Transverse colon (tissue), 4 donors: ENCODE measurements around the gene FXYD5. TPM values are rescaled to one million over a fixed set of nuclear protein-coding genes. Genes with fewer than 3 reads are reported as not detected.

Experiments used
- DNase-seq: peaks from one replicate; pipeline ENCODE4 v3.0.0-alpha.2; 2019
- H3K27ac ChIP-seq, 4 donors: fragments of 200-600 bp; sonication (generic); 2 replicates each; pipeline ENCODE4 v1.5.1; 2016 to 2018; ENCODE audit warnings: inconsistent platforms in 4 of 4
- H3K27me3 ChIP-seq: fragments of 200-600 bp; sonication (generic); 2 replicates; pipeline ENCODE4 v1.5.1; 2017; ENCODE audit warnings: inconsistent platforms
- H3K36me3 ChIP-seq, 4 donors: fragments of 200-600 bp; sonication (generic); 2 replicates each; pipeline ENCODE4 v1.5.1; 2017 to 2019; ENCODE audit warnings: inconsistent platforms in 4 of 4
- H3K4me1 ChIP-seq, 4 donors: fragments of 200-600 bp; sonication (generic); 2 replicates each; pipeline ENCODE4 v1.5.1; 2017 to 2020; ENCODE audit warnings: inconsistent platforms in 4 of 4
- H3K4me3 ChIP-seq, 4 donors: fragments of 200-600 bp; sonication (generic); 1 replicate in 1 of 4; 2 replicates in 3 of 4; pipeline versions ENCODE4 v1.5.1 to v1.6.1; 2017 to 2019; ENCODE audit warnings: inconsistent platforms in 4 of 4
- H3K9me3 ChIP-seq, 2 donors: fragments of 200-600 bp; sonication (generic); 2 replicates each; pipeline ENCODE4 v1.5.1; 2017 to 2019; ENCODE audit warnings: inconsistent platforms in 2 of 2
- EP300 ChIP-seq: sonication (generic); formaldehyde crosslinking; IDR thresholded peaks from one replicate; pipeline ENCODE4 v1.6.1; 2017; ENCODE audit warnings: antibody characterized with exemption, low read depth
- POLR2A ChIP-seq: fragments of 450-650 bp; IDR thresholded peaks from one replicate; pipeline ENCODE4 v1.6.1; 2016; ENCODE audit warnings: antibody characterized with exemption, mild to moderate bottlenecking, moderate library complexity
- POLR2AphosphoS5 ChIP-seq, 3 donors: sonication (generic); formaldehyde crosslinking; IDR thresholded peaks; one replicate each; pipeline ENCODE4 v1.6.1; 2016; ENCODE audit warnings: antibody characterized with exemption in 3 of 3
- WGBS, 2 donors: methylation state at CpG; one replicate each; pipeline ENCODE4 v1.1.5; 2018; ENCODE audit warnings: low coverage in 1 of 2; 5-methylcytosine and 5-hydroxymethylcytosine counted together
- in situ Hi-C, 4 donors: fragments of 200-750 bp; cut with MboI; loops; one replicate each; pipeline versions ENCODE4 v1.15.0 to v1.15.1; 2017; ENCODE audit warnings: low sequenced_read_pairs in 3 of 4, low pct_ligation_motif_present in 1 of 4, low pct_unique_long_range_greater_than_20kb in 1 of 4
- intact Hi-C: fragments of 100-400 bp; cut with DNase I; formaldehyde crosslinking; loops from one replicate; pipeline ENCODE4 v1.15.1; 2023; ENCODE audit warnings: low total_unique reads
- total RNA-seq, 4 donors: library from RNA; depleted of rRNA; stranded (reverse); fragments of >200 nt; gene quantifications; one replicate each; pipeline ENCODE4 v1.1.0, GENCODE V29; 2016
- TF ChIP-seq, protein P1 (sequence below), 5 experiments: fragments of 200-600 bp in 3 of 5; fragments of 450-650 bp in 2 of 5; sonication (generic) in 3 of 5; IDR thresholded peaks; 1 replicate in 2 of 5; 2 replicates in 3 of 5; pipeline ENCODE4 v1.5.1; 2016 to 2017; ENCODE audit warnings: antibody characterized with exemption in 5 of 5, inconsistent platforms in 3 of 5, mild to moderate bottlenecking in 2 of 5, moderate library complexity in 1 of 5

The FXYD5 gene
- total RNA-seq, 4 donors from 2014 or later: 2.0 to 57.2 (median 15.1) TPM

GRCh38 chr19:35138305-35138892 lies 16.1 kb upstream of the FXYD5 start, which contains the start of gene FXYD1:
Gene FXYD1 (plus strand): TSS chr19:35138824. CDS start chr19:35140080, 1,256 bp downstream.
- DNase-seq: no peak
- Histone ChIP-seq H3K27ac (peak within 1 kb of the TSS; percentile 72 to 91 (median 78)), H3K4me3 (peak within 1 kb of the TSS; percentile 17 to 45 (median 21)), H3K9me3 (no peaks in the 10 kb centered on the region), H3K36me3 (no peaks in the 10 kb centered on the region), H3K4me1 (peaks cover 19 to 69% (median 44%) of the 10 kb centered on the region in 4 donors), H3K27me3 (peaks cover 15% of the 10 kb centered on the region)
- in situ Hi-C loops: no loop called here
- intact Hi-C loops: no loop called here
- TF ChIP-seq POLR2A (no peak), POLR2AphosphoS5 (IDR thresholded peaks at IDR 0.05) (peak in 1 of 3 donors; percentile 26)
- 64% methylated on average over 12 of the region's 18 CpGs; no CpG with 5 or more reads in 1 of the 2 donors for whole genome bisulfite sequencing, 2 donors

DNA sequence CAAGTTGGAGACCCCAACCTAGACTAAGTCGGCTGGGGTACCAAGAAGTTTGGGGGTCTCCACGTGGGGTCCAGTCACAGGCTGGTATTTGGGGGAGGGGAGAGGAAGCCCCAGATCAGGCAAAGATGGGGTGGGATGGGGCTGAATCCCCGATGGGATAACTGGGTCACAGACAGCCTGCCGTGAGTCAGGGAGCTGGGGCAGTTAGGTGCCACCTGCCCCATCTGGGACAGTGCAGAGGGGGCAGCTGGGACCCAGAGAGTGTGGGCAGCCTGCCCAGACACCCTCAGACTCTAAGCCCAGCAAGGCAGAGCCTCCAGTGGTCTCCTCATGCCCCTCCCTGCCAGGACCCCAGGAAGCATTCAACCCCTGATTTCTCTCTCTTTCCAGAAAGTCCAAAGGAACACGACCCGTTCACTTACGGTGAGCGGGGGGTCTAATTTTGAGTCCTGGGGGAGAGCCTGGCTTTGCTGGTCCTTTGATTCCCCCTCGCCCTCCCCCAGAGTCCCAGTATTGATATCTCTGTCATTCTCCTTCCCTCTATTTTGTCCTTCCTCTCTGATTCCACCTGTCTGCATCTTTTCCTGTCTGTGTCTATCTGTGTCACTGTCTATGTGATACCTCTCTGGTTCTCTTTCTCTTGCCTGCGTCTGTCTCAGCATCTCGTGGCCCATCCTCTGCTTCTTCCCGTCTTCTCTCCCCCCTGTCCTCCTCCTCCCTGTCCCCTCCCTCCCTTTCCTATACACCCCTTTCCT lies 14.2 kb upstream of the FXYD5 start:
- intact Hi-C loops (no loop called here), in situ Hi-C loops (no loop called here)
- 53% methylated on average over 12 of the region's 12 CpGs; no CpG with 5 or more reads in 1 of the 2 donors for WGBS, 2 donors
- Histone ChIP-seq H3K4me1 (peaks cover 15 to 69% (median 40%) of the 10 kb centered on the region in 4 donors), H3K27me3 (peaks cover 24% of the 10 kb centered on the region), H3K4me3 (peak overlapping the region; percentile 2 to 45 (median 14)), H3K27ac (peak overlapping the region; percentile 72 to 91 (median 78)), H3K36me3 (no peaks in the 10 kb centered on the region), H3K9me3 (no peaks in the 10 kb centered on the region)
- TF ChIP-seq, protein P1, sequence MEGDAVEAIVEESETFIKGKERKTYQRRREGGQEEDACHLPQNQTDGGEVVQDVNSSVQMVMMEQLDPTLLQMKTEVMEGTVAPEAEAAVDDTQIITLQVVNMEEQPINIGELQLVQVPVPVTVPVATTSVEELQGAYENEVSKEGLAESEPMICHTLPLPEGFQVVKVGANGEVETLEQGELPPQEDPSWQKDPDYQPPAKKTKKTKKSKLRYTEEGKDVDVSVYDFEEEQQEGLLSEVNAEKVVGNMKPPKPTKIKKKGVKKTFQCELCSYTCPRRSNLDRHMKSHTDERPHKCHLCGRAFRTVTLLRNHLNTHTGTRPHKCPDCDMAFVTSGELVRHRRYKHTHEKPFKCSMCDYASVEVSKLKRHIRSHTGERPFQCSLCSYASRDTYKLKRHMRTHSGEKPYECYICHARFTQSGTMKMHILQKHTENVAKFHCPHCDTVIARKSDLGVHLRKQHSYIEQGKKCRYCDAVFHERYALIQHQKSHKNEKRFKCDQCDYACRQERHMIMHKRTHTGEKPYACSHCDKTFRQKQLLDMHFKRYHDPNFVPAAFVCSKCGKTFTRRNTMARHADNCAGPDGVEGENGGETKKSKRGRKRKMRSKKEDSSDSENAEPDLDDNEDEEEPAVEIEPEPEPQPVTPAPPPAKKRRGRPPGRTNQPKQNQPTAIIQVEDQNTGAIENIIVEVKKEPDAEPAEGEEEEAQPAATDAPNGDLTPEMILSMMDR (IDR thresholded peaks at IDR 0.05): no peak
- no peak for TF ChIP-seq POLR2A
- no peak for TF ChIP-seq EP300
- TF ChIP-seq POLR2AphosphoS5 (IDR thresholded peaks at IDR 0.05): no peak
- no peak for DNase-seq

DNA sequence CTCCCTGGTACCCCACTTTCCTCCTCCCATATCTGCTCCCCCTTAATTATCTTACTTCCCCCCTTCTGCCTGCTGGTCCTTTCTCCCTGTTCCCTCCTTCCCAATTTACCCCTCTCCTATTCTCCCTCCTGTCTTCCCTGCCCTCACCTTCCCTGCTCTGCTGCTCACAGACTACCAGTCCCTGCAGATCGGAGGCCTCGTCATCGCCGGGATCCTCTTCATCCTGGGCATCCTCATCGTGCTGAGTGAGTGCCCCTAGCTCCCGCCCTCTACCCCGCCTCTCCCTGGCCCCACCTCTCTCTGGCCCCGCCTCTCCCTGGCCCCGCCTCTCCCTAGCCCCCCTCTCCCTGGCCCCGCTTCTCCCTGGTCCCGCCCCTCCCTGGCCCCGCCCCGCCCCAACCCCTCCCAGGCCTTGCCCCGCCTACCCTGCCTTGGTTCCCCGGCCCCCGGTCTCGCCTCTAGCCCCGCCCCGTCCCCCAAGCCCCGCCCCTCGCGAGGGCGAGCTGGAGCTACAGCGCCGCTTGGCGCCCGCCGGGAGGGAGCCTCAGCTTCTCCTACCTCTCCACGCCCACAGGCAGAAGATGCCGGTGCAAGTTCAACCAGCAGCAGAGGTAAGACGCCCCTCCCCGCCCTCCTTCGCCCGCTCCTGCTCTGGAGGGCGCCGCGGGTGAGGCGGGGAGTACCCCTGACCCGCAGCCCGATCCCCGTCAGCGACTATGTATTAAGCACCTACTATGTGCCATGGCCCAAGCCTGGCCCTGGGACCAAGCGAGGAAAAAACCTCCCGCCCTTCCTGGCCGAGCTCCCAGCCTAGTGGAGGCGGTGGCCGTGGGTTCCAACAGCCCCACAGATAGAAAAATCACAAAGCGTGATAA lies 13.3 kb upstream of the FXYD5 start:
- Histone ChIP-seq H3K27me3 (peaks cover 24% of the 10 kb centered on the region), H3K4me1 (peaks cover 15 to 62% (median 34%) of the 10 kb centered on the region in 4 donors), H3K36me3 (no peaks in the 10 kb centered on the region), H3K4me3 (peak overlapping the region; percentile 2 to 45 (median 14)), H3K9me3 (no peaks in the 10 kb centered on the region), H3K27ac (peak overlapping the region; percentile 72 to 91 (median 78))
- in situ Hi-C loops: no loop called here
- intact Hi-C loops: no loop called here
- peak; percentile 97 for DNase-seq
- WGBS, 2 donors: 3 to 7% methylated on average over 4 to 27 of the region's 48 CpGs
- no peak for TF ChIP-seq EP300
- TF ChIP-seq POLR2A: peak; percentile 80
- TF ChIP-seq, protein P1 (IDR thresholded peaks at IDR 0.05): peak; percentile 36 to 66 (median 49)
- TF ChIP-seq POLR2AphosphoS5 (IDR thresholded peaks at IDR 0.05): peak; percentile 74 to 90 (median 80)

DNA sequence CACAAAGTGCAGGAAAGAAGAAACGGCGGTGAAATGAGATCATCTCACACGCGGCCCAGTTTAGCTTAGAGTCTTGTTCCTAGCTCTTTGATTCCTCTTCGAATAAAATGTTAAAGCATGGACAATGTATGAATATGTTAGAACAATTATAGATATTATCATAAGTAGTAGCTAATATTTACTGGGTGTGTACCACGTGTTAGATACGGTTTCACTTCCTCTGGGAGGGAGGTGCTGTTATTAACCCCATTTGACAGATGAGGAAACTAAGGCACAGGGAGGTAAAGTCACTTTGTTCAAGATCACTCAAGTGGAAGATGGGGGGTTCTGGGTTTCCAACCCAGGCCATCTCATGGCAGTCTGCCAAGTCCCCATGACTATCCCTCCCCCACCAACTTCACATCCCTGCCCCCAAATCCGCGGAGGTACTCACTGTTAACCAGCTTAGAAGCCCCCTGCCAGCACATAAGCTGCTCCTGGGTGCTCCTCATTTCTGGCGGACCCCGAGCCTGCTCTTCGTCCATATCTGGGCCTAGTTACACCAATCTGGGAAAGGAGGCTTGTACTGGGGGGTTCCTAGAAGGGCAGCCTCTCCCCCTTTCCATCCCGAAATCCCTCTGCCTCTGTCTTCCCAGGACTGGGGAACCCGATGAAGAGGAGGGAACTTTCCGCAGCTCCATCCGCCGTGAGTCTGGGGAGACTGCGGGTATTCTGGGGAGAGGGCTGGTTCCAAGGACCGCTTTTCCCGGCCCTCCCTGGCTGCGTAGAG lies 12.5 kb upstream of the FXYD5 start:
- Histone ChIP-seq H3K4me1 (peaks cover 14 to 54% (median 33%) of the 10 kb centered on the region in 4 donors), H3K27me3 (peaks cover 24% of the 10 kb centered on the region), H3K36me3 (no peaks in the 10 kb centered on the region), H3K27ac (peak overlapping the region in 2 of 4 donors; percentile 22 to 57), H3K4me3 (peak overlapping the region in 1 of 4 donors; percentile 43), H3K9me3 (no peaks in the 10 kb centered on the region)
- TF ChIP-seq POLR2AphosphoS5 (IDR thresholded peaks at IDR 0.05): no peak
- TF ChIP-seq EP300: no peak
- TF ChIP-seq, protein P1 (IDR thresholded peaks at IDR 0.05): no peak
- no peak for TF ChIP-seq POLR2A
- in situ Hi-C loops: no loop called here
- WGBS, 2 donors: 24 to 25% methylated on average over 7 to 21 of the region's 21 CpGs
- intact Hi-C loops: no loop called here
- no peak for DNase-seq
